H1 (cell line): ENCODE measurements around the gene BORCS8. TPM values are rescaled to one million over a fixed set of nuclear protein-coding genes. Genes with fewer than 3 reads are reported as not detected.

Experiments
- CTCF ChIA-PET: fragments of 300-600 bp; sonication (Branson Sonifier 250); formaldehyde crosslinking; loops from one replicate; lab custom pipeline; 2021; ENCODE audit not compliant: partially characterized antibody; lab: Charles Lee
- POLR2A ChIA-PET: fragments of 300-600 bp; sonication (Branson Sonifier 250); formaldehyde crosslinking; loops from one replicate; lab custom pipeline; 2021; ENCODE audit warnings: inconsistent platforms; ENCODE audit not compliant: partially characterized antibody; lab: Charles Lee
- DNase-seq, 2 experiments: peaks; one replicate each; pipeline versions ENCODE4 v3.0.0 to v3.0.0-alpha.2; 2010 to 2022; ENCODE audit warnings: low spot score in 2 of 2, low read depth in 1 of 2, mixed read lengths in 1 of 2
- FAIRE-seq: peaks from 2 replicates; lab custom pipeline; 2011; peaks lifted over from hg19 to GRCh38; lab: Jason Lieb, UNC
- H2AFZ ChIP-seq: 2 replicates; pipeline ENCODE4 v1.8.1; 2012; ENCODE audit warnings: low read length, inconsistent platforms
- H2AK5ac ChIP-seq: 2 replicates; pipeline ENCODE4 v1.6.1; 2013; ENCODE audit warnings: low read depth, low read length
- H2BK120ac ChIP-seq: replicated peaks from 2 replicates; pipeline ENCODE3; 2013; ENCODE audit warnings: low read depth, low read length, inconsistent platforms
- H2BK12ac ChIP-seq: 2 replicates; pipeline ENCODE4 v1.6.1; 2013; ENCODE audit warnings: low read depth, low read length
- H2BK15ac ChIP-seq: 2 replicates; pipeline ENCODE4 v1.6.1; 2013; ENCODE audit warnings: low read length
- H2BK20ac ChIP-seq: 2 replicates; pipeline ENCODE4 v1.6.1; 2013; ENCODE audit warnings: low read length
- H2BK5ac ChIP-seq: 2 replicates; pipeline ENCODE4 v1.6.1; 2013; ENCODE audit warnings: low read depth, low read length
- H3K14ac ChIP-seq: 2 replicates; pipeline ENCODE4 v1.6.1; 2013; ENCODE audit warnings: inconsistent platforms; ENCODE audit not compliant: insufficient read length
- H3K18ac ChIP-seq: 2 replicates; pipeline ENCODE4 v1.6.1; 2013; ENCODE audit warnings: low read length; ENCODE audit errors: extremely low read depth
- H3K23ac ChIP-seq: 2 replicates; pipeline ENCODE4 v1.6.1; 2013; ENCODE audit warnings: inconsistent platforms; ENCODE audit not compliant: insufficient read length
- H3K23me2 ChIP-seq: 2 replicates; pipeline ENCODE4 v1.6.1; 2013; ENCODE audit warnings: low read depth, low read length
- H3K27ac ChIP-seq: 2 replicates; pipeline ENCODE4 v1.6.1; 2011; ENCODE audit warnings: low read depth, low read length, inconsistent platforms
- H3K27me3 ChIP-seq, 4 experiments: replicated peaks in 1 of 4; 1 replicate in 1 of 4; 2 replicates in 3 of 4; pipeline versions ENCODE4 v1.6.1 to v1.8.1; 2011 to 2013; ENCODE audit warnings: low read length in 3 of 4, mild to moderate bottlenecking in 3 of 4, inconsistent platforms in 2 of 4, mixed read lengths in 2 of 4, moderate library complexity in 1 of 4; ENCODE audit not compliant: control insufficient read depth in 3 of 4, insufficient read depth in 3 of 4; ENCODE audit errors: extremely low read depth in 1 of 4
- H3K36me3 ChIP-seq, 4 experiments: 2 replicates each; pipeline versions ENCODE4 v1.6.1 to v1.8.1; 2011 to 2013; ENCODE audit warnings: mild to moderate bottlenecking in 4 of 4, low read length in 3 of 4, moderate library complexity in 2 of 4, control low read depth in 1 of 4, inconsistent platforms in 1 of 4; ENCODE audit not compliant: insufficient read depth in 4 of 4, control insufficient read depth in 2 of 4
- H3K4ac ChIP-seq: replicated peaks from 2 replicates; pipeline ENCODE3; 2013; ENCODE audit warnings: low read length, low read depth, mixed read lengths, inconsistent platforms; ENCODE audit not compliant: insufficient read length
- H3K4me1 ChIP-seq, 4 experiments: replicated peaks in 1 of 4; 1 replicate in 1 of 4; 2 replicates in 3 of 4; pipeline versions ENCODE4 v1.6.1 to v1.8.1; 2011 to 2013; ENCODE audit warnings: low read length in 3 of 4, inconsistent platforms in 2 of 4, mixed read lengths in 1 of 4; ENCODE audit not compliant: insufficient read depth in 4 of 4, control insufficient read depth in 3 of 4
- H3K4me2 ChIP-seq, 2 experiments: 2 replicates each; pipeline versions ENCODE4 v1.6.1 to v1.8.1; 2011 to 2013; ENCODE audit warnings: low read depth in 2 of 2, low read length in 2 of 2, control low read depth in 1 of 2, inconsistent platforms in 1 of 2, mild to moderate bottlenecking in 1 of 2; ENCODE audit not compliant: insufficient read depth in 1 of 2
- H3K4me3 ChIP-seq, 4 experiments: fragments of 200-600, 300-600 bp in 1 of 4; sonication (generic), shearing (Covaris generic), sonication (Bioruptor Twin) in 1 of 4; 2 replicates each; pipeline versions ENCODE4 v1.5.1 to v1.8.1; 2011 to 2016; ENCODE audit warnings: low read length in 4 of 4, low read depth in 3 of 4, control low read depth in 2 of 4, inconsistent platforms in 2 of 4, mild to moderate bottlenecking in 2 of 4, mixed read lengths in 1 of 4, moderate library complexity in 1 of 4; ENCODE audit not compliant: insufficient read depth in 2 of 4; ENCODE audit errors: extremely low read depth in 1 of 4
- H3K56ac ChIP-seq: replicated peaks from 2 replicates; pipeline ENCODE3; 2013; ENCODE audit warnings: low read depth, mild to moderate bottlenecking, mixed read lengths, low read length, inconsistent platforms; ENCODE audit not compliant: insufficient read length
- H3K79me1 ChIP-seq: 2 replicates; pipeline ENCODE4 v1.6.1; 2013; ENCODE audit warnings: low read depth, low read length, control low read depth
- H3K79me2 ChIP-seq, 2 experiments: 2 replicates each; pipeline versions ENCODE4 v1.6.1 to v1.8.1; 2012 to 2013; ENCODE audit warnings: low read length in 2 of 2, mild to moderate bottlenecking in 2 of 2, inconsistent platforms in 1 of 2; ENCODE audit not compliant: insufficient read depth in 2 of 2, control insufficient read depth in 1 of 2
- H3K9ac ChIP-seq, 4 experiments: replicated peaks in 1 of 4; 1 replicate in 1 of 4; 2 replicates in 3 of 4; pipeline versions ENCODE4 v1.6.1 to v1.8.1; 2011 to 2013; ENCODE audit warnings: low read depth in 3 of 4, low read length in 3 of 4, control low read depth in 2 of 4, mild to moderate bottlenecking in 2 of 4, moderate library complexity in 2 of 4, inconsistent platforms in 1 of 4; ENCODE audit errors: extremely low read depth in 1 of 4
- H3K9me3 ChIP-seq, 2 experiments: 2 replicates each; pipeline versions ENCODE4 v1.6.1 to v1.8.1; 2012 to 2013; ENCODE audit warnings: mild to moderate bottlenecking in 2 of 2, moderate library complexity in 2 of 2, control low read depth in 1 of 2, inconsistent platforms in 1 of 2, low read depth in 1 of 2, low read length in 1 of 2, mixed read lengths in 1 of 2; ENCODE audit not compliant: insufficient read depth in 2 of 2
- H4K20me1 ChIP-seq, 2 experiments: replicated peaks in 1 of 2; 2 replicates each; pipeline versions ENCODE3 to v1.8.1; 2011 to 2013; ENCODE audit warnings: inconsistent platforms in 2 of 2, low read length in 2 of 2, mild to moderate bottlenecking in 1 of 2; ENCODE audit not compliant: insufficient read depth in 2 of 2, control insufficient read depth in 1 of 2
- H4K5ac ChIP-seq: 2 replicates; pipeline ENCODE4 v1.6.1; 2013; ENCODE audit warnings: low read length, low read depth, mixed read lengths, inconsistent platforms; ENCODE audit not compliant: insufficient read length
- H4K8ac ChIP-seq: 2 replicates; pipeline ENCODE4 v1.8.0; 2013; ENCODE audit warnings: mild to moderate bottlenecking, moderate library complexity, low read length, inconsistent platforms; ENCODE audit not compliant: insufficient read depth; ENCODE audit errors: extremely low read depth
- H4K91ac ChIP-seq: replicated peaks from 2 replicates; pipeline ENCODE3; 2013; ENCODE audit warnings: low read length, mixed read lengths, inconsistent platforms; ENCODE audit not compliant: insufficient read length
- BACH1 ChIP-seq: IDR thresholded peaks from 2 replicates; pipeline ENCODE4 v1.6.1; 2012; ENCODE audit warnings: low read length, improper control_type of control experiment
- CTCF ChIP-seq, 3 experiments: IDR thresholded peaks; 1 replicate in 2 of 3; 2 replicates in 1 of 3; pipeline versions ENCODE4 v1.5.1 to v1.6.1; 2011; ENCODE audit warnings: low read length in 3 of 3, mild to moderate bottlenecking in 3 of 3, inconsistent platforms in 2 of 3, low read depth in 1 of 3, moderate library complexity in 1 of 3; ENCODE audit not compliant: insufficient read depth in 1 of 3; ENCODE audit errors: control extremely low read depth in 1 of 3
- JUN ChIP-seq: IDR thresholded peaks from 2 replicates; pipeline ENCODE4 v1.6.1; 2011; ENCODE audit warnings: low read depth, mild to moderate bottlenecking, improper control_type of control experiment, low read length
- MAX ChIP-seq: IDR thresholded peaks from 2 replicates; pipeline ENCODE4 v1.6.1; 2012; ENCODE audit warnings: inconsistent platforms
- POLR2A ChIP-seq, 2 experiments: IDR thresholded peaks; 1 replicate in 1 of 2; 2 replicates in 1 of 2; pipeline ENCODE4 v1.6.1; 2011; ENCODE audit warnings: low read depth in 2 of 2, low read length in 2 of 2, mild to moderate bottlenecking in 2 of 2; ENCODE audit errors: control extremely low read depth in 1 of 2
- SP1 ChIP-seq: IDR thresholded peaks from 2 replicates; pipeline ENCODE4 v1.6.1; 2011; ENCODE audit warnings: low read depth, low read length
- TAF1 ChIP-seq: IDR thresholded peaks from 2 replicates; pipeline ENCODE4 v1.6.1; 2011; ENCODE audit warnings: mild to moderate bottlenecking, low read depth, low read length
- TBP ChIP-seq: IDR thresholded peaks from 2 replicates; pipeline ENCODE4 v1.6.1; 2011; ENCODE audit warnings: low read depth, low read length, improper control_type of control experiment
- YY1 ChIP-seq: IDR thresholded peaks from 2 replicates; pipeline ENCODE4 v1.6.1; 2011; ENCODE audit warnings: low read depth, mild to moderate bottlenecking, low read length
- WGBS, 2 experiments: shearing (Covaris generic) in 1 of 2; methylation state at CpG; one replicate each; pipeline versions ENCODE4 v1.1.6 to v1.1.7; 2013 to 2015; ENCODE audit warnings: low lambda C conversion rate in 2 of 2, mixed read lengths in 2 of 2, inconsistent platforms in 1 of 2, low coverage in 1 of 2, missing lambda C conversion rate in 1 of 2; ENCODE audit not compliant: insufficient replicate concordance in 2 of 2, insufficient coverage in 1 of 2, insufficient read length in 1 of 2; ENCODE audit errors: extremely low coverage in 1 of 2, missing lambda C conversion rate in 1 of 2; 5-methylcytosine and 5-hydroxymethylcytosine counted together
- polyA plus RNA-seq, 7 experiments: library from polyadenylated mRNA; depleted of rRNA in 3 of 7; stranded (reverse) in 5 of 7; unstranded in 2 of 7; fragments of >200 nt in 5 of 7; fragments of 200-250 nt in 2 of 7; gene quantifications; 1 replicate in 5 of 7; 2 replicates in 1 of 7; 4 replicates in 1 of 7; pipeline versions ENCODE4 v1.2.1 to v1.2.3, GENCODE V29; 2011 to 2013; ENCODE audit warnings: missing spikeins in 2 of 7, mixed read lengths in 2 of 7
- total RNA-seq: library from RNA; stranded (reverse); fragmentation: NEBNext Ultra II Directional; extraction: Animal tissue kit (Norgen Biotek cat#: 25700); gene quantifications from 2 replicates; pipeline ENCODE4 v1.2.1, GENCODE V29; 2021

Gene BORCS8
- total and polyA plus RNA-seq, 2 of the 8 experiments (the other 6 are each of a cell fraction or from before 2014, with no cell fraction given), result 15.0 to 15.9 TPM

GRCh38 chr19:19211499-19212420 is 19.8 kb upstream of the BORCS8 start, which contains the start of gene NCAN:
Gene NCAN (plus strand): TSS chr19:19211958. CDS start chr19:19216954, 4,996 bp downstream.
- H3K27ac ChIP-seq, result no peak within 1 kb of the TSS
- no peak within 1 kb of the TSS for H4K5ac ChIP-seq
- peaks cover 0 to 16% (median 10%) of the 10 kb centered on the region in 4 experiments; a peak in 6 of 7 replicates for H3K4me1 ChIP-seq
- peak within 1 kb of the TSS; percentile 19; the same call in 1 of the 2 replicates for H3K18ac ChIP-seq
- H3K23me2 ChIP-seq, result peaks cover 6% of the 10 kb centered on the region; the same call in 1 of the 2 replicates
- no peak within 1 kb of the TSS for H2AFZ ChIP-seq
- WGBS, 2 experiments, result 14% methylated on average over 29 of the region's 54 CpGs; no CpG with 5 or more reads in 1 of the 2 experiments
- no peak within 1 kb of the TSS for H3K56ac ChIP-seq
- no peak within 1 kb of the TSS for H2BK20ac ChIP-seq
- FAIRE-seq (no peak), DNase-seq (peak in 1 of 2 experiments; percentile 81)
- H3K4me2 ChIP-seq, result peak within 1 kb of the TSS; percentile 65 to 85
- H3K79me1 ChIP-seq, result no peaks in the 10 kb centered on the region
- no peak within 1 kb of the TSS for H2BK15ac ChIP-seq
- POLR2A ChIA-PET, result interaction anchor here (0.6 to 7.4 kb wide), 3 partner anchors 8 to 16 kb away, joined by 3 to 45 read pairs (median 5); partner anchors contain the start of gene NR2C2AP
- H2BK12ac ChIP-seq, result 0 out of 2 replicates have a peak within 1 kb of the TSS, but pooled peaks have one; percentile 39
- no peak within 1 kb of the TSS for H3K4ac ChIP-seq
- no peaks in the 10 kb centered on the region for H3K79me2 ChIP-seq
- CTCF ChIA-PET, result interaction anchor here (0.7 to 1.4 kb wide), 2 partner anchors 13 to 96 kb away, joined by 3 read pairs; no protein-coding TSS in a partner anchor
- H4K8ac ChIP-seq, result no peak within 1 kb of the TSS; the same call in 1 of the 2 replicates
- no peak within 1 kb of the TSS for H3K9ac ChIP-seq
- peak within 1 kb of the TSS; percentile 41 to 90 (median 60) for H3K4me3 ChIP-seq
- H3K14ac ChIP-seq, result no peak within 1 kb of the TSS
- H3K27me3 ChIP-seq, result peaks cover 11 to 48% (median 44%) of the 10 kb centered on the region in 4 experiments
- no peak within 1 kb of the TSS for H2AK5ac ChIP-seq
- H2BK5ac ChIP-seq, result no peak within 1 kb of the TSS
- H4K91ac ChIP-seq, result no peak within 1 kb of the TSS
- peaks cover 3 to 20% of the 10 kb centered on the region in 2 experiments for H4K20me1 ChIP-seq
- no peaks in the 10 kb centered on the region for H3K36me3 ChIP-seq
- H3K9me3 ChIP-seq, result no peaks in the 10 kb centered on the region
- no peak within 1 kb of the TSS for H2BK120ac ChIP-seq
- H3K23ac ChIP-seq, result no peak within 1 kb of the TSS
- 0 out of 2 replicates have a peak, but pooled peaks have one; percentile 33 for TF ChIP-seq TAF1
- TF ChIP-seq JUN, result no peak
- TF ChIP-seq CTCF (IDR thresholded peaks at IDR 0.05; ENCODE audit: control extremely low read depth in 1 of 3, insufficient read depth in 1 of 3, low read depth in 1 of 3, low read length in 3 of 3), result no peak
- peak in 1 of 2 experiments; percentile 67; a peak in 1 of 3 replicates for TF ChIP-seq POLR2A (IDR thresholded peaks at IDR 0.05; ENCODE audit: control extremely low read depth in 1 of 2, low read depth in 2 of 2, low read length in 2 of 2)
- TF ChIP-seq SP1, result no peak
- TF ChIP-seq YY1, result no peak
- no peak for TF ChIP-seq MAX
- no peak for TF ChIP-seq BACH1
- peak; percentile 41; the same call in 1 of the 2 replicates for TF ChIP-seq TBP
